Mammary epithelial cell (primary cell): ENCODE data around the gene PCDHGB1.
A peak's percentile ranks its signal among the peaks of the same experiment; 100 is the strongest.

ENCODE experiments used
- EZH2 ChIP-seq: IDR thresholded peaks from 2 replicates; pipeline ENCODE4 v1.6.1; 2012; ENCODE audit warnings: low read length, inconsistent platforms, borderline replicate concordance
- TF ChIP-seq, protein P1 (sequence below), 2 donors: IDR thresholded peaks in 1 of 2; conservative IDR thresholded peaks in 1 of 2; 2 replicates each; pipeline ENCODE4 v1.5.1; 2011 to 2012; ENCODE audit warnings: inconsistent platforms in 2 of 2, low read length in 2 of 2, mild to moderate bottlenecking in 2 of 2, control low read depth in 1 of 2, low read depth in 1 of 2; ENCODE audit not compliant: insufficient read depth in 1 of 2; ENCODE audit errors: extremely low read depth in 1 of 2

DNA sequence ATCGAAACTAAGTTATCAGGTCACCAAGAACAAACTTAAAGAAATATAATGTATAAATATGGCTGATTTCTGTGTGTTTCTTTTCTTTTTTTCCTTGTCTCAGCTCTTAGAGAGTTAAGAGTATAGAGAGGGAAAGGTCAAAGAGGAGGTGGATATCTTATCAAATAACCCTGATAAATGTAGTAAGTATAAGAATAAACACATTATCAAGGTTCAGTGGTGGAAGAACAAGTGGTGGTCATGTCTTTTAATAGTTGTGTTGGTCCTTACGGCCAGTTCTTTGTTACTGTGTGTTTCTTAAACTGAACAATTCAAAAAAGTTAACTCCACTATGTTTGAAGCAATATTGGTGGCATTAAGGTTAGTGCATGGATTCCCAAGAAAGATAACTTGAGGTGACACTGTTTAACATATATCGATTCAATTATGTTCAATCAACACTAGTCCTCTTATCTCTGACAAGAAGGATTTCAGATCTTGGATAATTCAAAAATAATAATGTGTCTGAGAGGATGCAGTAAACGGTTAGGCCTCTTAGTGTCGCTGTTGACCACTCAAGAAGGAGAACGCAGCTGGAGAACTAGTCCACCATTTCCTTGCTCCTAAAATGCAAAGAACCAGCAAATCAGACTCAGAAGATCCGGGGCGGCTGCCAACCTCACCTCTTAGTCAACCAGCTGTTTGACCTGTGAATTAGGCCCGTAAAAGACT lies 6.5 kb upstream of the PCDHGB1 start, which contains the start of gene PCDHGA3:
- TF ChIP-seq, protein P1, sequence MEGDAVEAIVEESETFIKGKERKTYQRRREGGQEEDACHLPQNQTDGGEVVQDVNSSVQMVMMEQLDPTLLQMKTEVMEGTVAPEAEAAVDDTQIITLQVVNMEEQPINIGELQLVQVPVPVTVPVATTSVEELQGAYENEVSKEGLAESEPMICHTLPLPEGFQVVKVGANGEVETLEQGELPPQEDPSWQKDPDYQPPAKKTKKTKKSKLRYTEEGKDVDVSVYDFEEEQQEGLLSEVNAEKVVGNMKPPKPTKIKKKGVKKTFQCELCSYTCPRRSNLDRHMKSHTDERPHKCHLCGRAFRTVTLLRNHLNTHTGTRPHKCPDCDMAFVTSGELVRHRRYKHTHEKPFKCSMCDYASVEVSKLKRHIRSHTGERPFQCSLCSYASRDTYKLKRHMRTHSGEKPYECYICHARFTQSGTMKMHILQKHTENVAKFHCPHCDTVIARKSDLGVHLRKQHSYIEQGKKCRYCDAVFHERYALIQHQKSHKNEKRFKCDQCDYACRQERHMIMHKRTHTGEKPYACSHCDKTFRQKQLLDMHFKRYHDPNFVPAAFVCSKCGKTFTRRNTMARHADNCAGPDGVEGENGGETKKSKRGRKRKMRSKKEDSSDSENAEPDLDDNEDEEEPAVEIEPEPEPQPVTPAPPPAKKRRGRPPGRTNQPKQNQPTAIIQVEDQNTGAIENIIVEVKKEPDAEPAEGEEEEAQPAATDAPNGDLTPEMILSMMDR (conservative IDR thresholded peaks at IDR 0.05 in 1 of 2, IDR thresholded peaks at IDR 0.05 in 1 of 2; ENCODE audit: extremely low read depth in 1 of 2, insufficient read depth in 1 of 2, low read depth in 1 of 2, low read length in 2 of 2), result peak; percentile 56 to 59
- no peak for TF ChIP-seq EZH2
